Endometrium (tissue), 2 donors: ENCODE results near the gene SLITRK2.

Source experiments
- FAIRE-seq: peaks from 2 replicates; lab custom pipeline; 2012; peaks lifted over from hg19 to GRCh38; lab: Jason Lieb, UNC
- donor health status: control.
- donor health status: control.

SLITRK2 gene

GRCh38 chrX:145856181-145856580 lies 38.6 kb downstream of the SLITRK2 start:
- no peak for FAIRE-seq

- FAIRE-seq = no peak
These were observed 44.2 kb downstream of the SLITRK2 start for GRCh38 chrX:145861818-145862217.

- FAIRE-seq = no peak
These were observed 47.5 kb downstream of the SLITRK2 start for GRCh38 chrX:145865082-145865481.
